ENCODE measurements around the gene PIGBOS1. TPM values are rescaled to one million over a fixed set of nuclear protein-coding genes. Genes with fewer than 3 reads are reported as not detected.

PIGBOS1 gene
- polyA plus RNA-seq, 1 of the 3 experiments (the other 2 are of a cell fraction), result 18.2 TPM

- TF ChIP-seq EZH2phosphoT487 (IDR thresholded peaks at IDR 0.05; ENCODE audit: borderline replicate concordance, low read depth) (no peak), FOSL2 (IDR thresholded peaks at IDR 0.05; ENCODE audit: borderline replicate concordance, low read depth) (no peak), NRF1 (IDR thresholded peaks at IDR 0.05; ENCODE audit: low read depth, low read length) (no peak), MXI1 (IDR thresholded peaks at IDR 0.05; ENCODE audit: low read depth, low read length) (no peak), EP300 (IDR thresholded peaks at IDR 0.05; ENCODE audit: borderline replicate concordance in 1 of 2, low read depth in 1 of 2, low read length in 1 of 2) (no peak), FOXM1 (IDR thresholded peaks at IDR 0.05; ENCODE audit: low read depth) (no peak), TAF1 (IDR thresholded peaks at IDR 0.05; ENCODE audit: borderline replicate concordance, low read depth, low read length) (no peak), GATA2 (CRISPR knock-in tag; IDR thresholded peaks at IDR 0.05) (no peak)
These were observed 3.5 kb upstream of the PIGBOS1 start (continued) for GRCh38 chr15:55322467-55322866.

- peaks cover 40% of the 10 kb centered on the region for H3K79me2 ChIP-seq (ENCODE audit: insufficient read depth)
- no peak overlapping the region for H3K9ac ChIP-seq
- H3K36me3 ChIP-seq (replicated peaks in 1 of 2; ENCODE audit: control insufficient read depth in 1 of 2, insufficient read depth in 2 of 2, low read length in 1 of 2), result peaks cover 0 to 3% of the 10 kb centered on the region in 2 experiments
- no peaks in the 10 kb centered on the region for H4K20me1 ChIP-seq (ENCODE audit: insufficient read depth)
- 100% methylated on average over 1 of the region's 1 CpG for WGBS (ENCODE audit: low lambda C conversion rate)
- POLR2A ChIA-PET, result no interaction called here
- no peak overlapping the region for H3K27ac ChIP-seq (ENCODE audit: low read depth in 2 of 2, low read length in 1 of 2)
- no peak overlapping the region for H3K4me3 ChIP-seq (ENCODE audit: low read depth in 2 of 2, low read length in 1 of 2)
- TF ChIP-seq GABPA (IDR thresholded peaks at IDR 0.05; ENCODE audit: low read depth) (no peak), CHD2 (IDR thresholded peaks at IDR 0.05; ENCODE audit: low read length, partially characterized antibody) (no peak), SMC3 (IDR thresholded peaks at IDR 0.05; ENCODE audit: low read depth, low read length) (no peak), PBX3 (IDR thresholded peaks at IDR 0.05) (no peak), MAX (IDR thresholded peaks at IDR 0.05; ENCODE audit: low read depth) (no peak), SIN3A (IDR thresholded peaks at IDR 0.05; ENCODE audit: borderline replicate concordance, low read depth, low read length) (no peak), MXI1 (IDR thresholded peaks at IDR 0.05; ENCODE audit: low read depth, low read length) (no peak), YY1 (IDR thresholded peaks at IDR 0.05; ENCODE audit: low read depth) (no peak), EZH2phosphoT487 (IDR thresholded peaks at IDR 0.05; ENCODE audit: borderline replicate concordance, low read depth) (no peak), TCF12 (IDR thresholded peaks at IDR 0.05) (no peak), REST (IDR thresholded peaks at IDR 0.05; ENCODE audit: low read depth, low read length) (no peak), NRF1 (IDR thresholded peaks at IDR 0.05; ENCODE audit: low read depth, low read length) (no peak), RAD21 (IDR thresholded peaks at IDR 0.05; ENCODE audit: low read length) (no peak), JUND (IDR thresholded peaks at IDR 0.05) (no peak)
- no peaks in the 10 kb centered on the region for H3K9me3 ChIP-seq
- no peaks in the 10 kb centered on the region for H3K9me2 ChIP-seq
- peaks cover 4 to 6% of the 10 kb centered on the region in 2 experiments; a peak in 3 of 4 replicates for H3K4me1 ChIP-seq (ENCODE audit: control insufficient read depth in 1 of 2, insufficient read depth in 2 of 2, low read depth in 1 of 2, low read length in 1 of 2)
- CTCF ChIA-PET, result no interaction called here
- H3K27me3 ChIP-seq (ENCODE audit: insufficient read depth), result no peaks in the 10 kb centered on the region
- no peak overlapping the region for H2AFZ ChIP-seq (ENCODE audit: low read depth)
- no peaks in the 10 kb centered on the region for H3F3A ChIP-seq (replicated peaks; ENCODE audit: insufficient read depth)
- DNase-seq, result no peak
- H3K4me2 ChIP-seq, result no peak overlapping the region
These were observed 2.0 kb upstream of the PIGBOS1 start for GRCh38 chr15:55320963-55321362.
